GM06990 (cell line): ENCODE data around the gene SIRT3.
A peak's percentile ranks its signal among the peaks of the same experiment; 100 is the strongest.

Experiments used
- DNase-seq: peaks from one replicate; pipeline ENCODE4 v3.0.0-alpha.2; 2011; ENCODE audit not compliant: insufficient read length; ENCODE audit errors: extremely low read depth
- H3K27me3 ChIP-seq: replicated peaks from 2 replicates; pipeline ENCODE4 v1.6.0; 2011; ENCODE audit warnings: low read length; ENCODE audit not compliant: control insufficient read depth, insufficient read depth
- H3K36me3 ChIP-seq: 2 replicates; pipeline ENCODE4 v1.5.1; 2011; ENCODE audit warnings: low read length; ENCODE audit not compliant: control insufficient read depth, insufficient read depth
- H3K4me3 ChIP-seq: replicated peaks from 2 replicates; pipeline ENCODE4 v1.5.1; 2011; ENCODE audit warnings: low read depth, mild to moderate bottlenecking, control low read depth, low read length
- TF ChIP-seq, protein P1 (sequence below): IDR thresholded peaks from 2 replicates; pipeline ENCODE4 v1.5.1; 2011; ENCODE audit warnings: low read length, control low read depth, mild to moderate bottlenecking, inconsistent platforms; ENCODE audit not compliant: insufficient read depth, poor library complexity, severe bottlenecking

SIRT3 gene

DNA sequence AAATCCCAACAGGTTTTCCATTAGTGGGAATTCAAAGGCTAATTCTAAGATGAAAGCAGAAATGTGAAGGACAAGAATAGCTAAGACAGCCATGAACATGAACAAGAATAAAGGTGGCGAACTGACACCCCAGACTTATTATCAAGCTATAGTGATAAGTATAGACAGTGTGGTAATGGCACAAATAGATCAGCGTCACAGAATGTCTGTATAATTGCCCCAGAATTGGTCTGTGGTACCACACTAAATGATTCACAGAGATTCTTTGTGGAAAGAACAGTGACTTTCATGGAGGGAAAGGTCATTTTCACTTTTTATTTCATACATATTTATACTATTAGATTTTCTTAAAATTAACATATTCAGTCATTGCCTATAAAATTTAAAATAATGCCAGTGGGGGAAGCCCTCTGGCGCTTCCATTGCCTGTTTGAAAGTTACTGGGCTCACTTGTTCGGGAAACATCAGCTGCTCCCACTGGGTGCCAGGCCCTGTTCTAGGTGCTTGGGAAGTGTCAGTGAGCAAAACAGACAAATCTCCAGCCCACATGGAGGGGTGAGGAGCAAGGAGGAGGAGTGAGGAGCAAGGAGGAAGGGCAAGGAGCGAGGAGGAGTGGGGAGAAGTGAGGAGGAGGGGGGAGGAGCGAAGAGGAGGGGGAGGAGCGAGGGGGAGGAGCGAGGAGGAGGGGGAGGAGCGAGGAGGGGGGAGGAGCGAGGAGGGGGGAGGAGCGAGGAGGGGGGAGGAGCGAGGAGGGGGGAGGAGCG lies 30.7 kb upstream of the SIRT3 start:
- DNase-seq: no peak
- Histone ChIP-seq H3K36me3 (no peaks in the 10 kb centered on the region), H3K27me3 (no peaks in the 10 kb centered on the region), H3K4me3 (no peak overlapping the region)
- TF ChIP-seq, protein P1, sequence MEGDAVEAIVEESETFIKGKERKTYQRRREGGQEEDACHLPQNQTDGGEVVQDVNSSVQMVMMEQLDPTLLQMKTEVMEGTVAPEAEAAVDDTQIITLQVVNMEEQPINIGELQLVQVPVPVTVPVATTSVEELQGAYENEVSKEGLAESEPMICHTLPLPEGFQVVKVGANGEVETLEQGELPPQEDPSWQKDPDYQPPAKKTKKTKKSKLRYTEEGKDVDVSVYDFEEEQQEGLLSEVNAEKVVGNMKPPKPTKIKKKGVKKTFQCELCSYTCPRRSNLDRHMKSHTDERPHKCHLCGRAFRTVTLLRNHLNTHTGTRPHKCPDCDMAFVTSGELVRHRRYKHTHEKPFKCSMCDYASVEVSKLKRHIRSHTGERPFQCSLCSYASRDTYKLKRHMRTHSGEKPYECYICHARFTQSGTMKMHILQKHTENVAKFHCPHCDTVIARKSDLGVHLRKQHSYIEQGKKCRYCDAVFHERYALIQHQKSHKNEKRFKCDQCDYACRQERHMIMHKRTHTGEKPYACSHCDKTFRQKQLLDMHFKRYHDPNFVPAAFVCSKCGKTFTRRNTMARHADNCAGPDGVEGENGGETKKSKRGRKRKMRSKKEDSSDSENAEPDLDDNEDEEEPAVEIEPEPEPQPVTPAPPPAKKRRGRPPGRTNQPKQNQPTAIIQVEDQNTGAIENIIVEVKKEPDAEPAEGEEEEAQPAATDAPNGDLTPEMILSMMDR: no peak

DNA sequence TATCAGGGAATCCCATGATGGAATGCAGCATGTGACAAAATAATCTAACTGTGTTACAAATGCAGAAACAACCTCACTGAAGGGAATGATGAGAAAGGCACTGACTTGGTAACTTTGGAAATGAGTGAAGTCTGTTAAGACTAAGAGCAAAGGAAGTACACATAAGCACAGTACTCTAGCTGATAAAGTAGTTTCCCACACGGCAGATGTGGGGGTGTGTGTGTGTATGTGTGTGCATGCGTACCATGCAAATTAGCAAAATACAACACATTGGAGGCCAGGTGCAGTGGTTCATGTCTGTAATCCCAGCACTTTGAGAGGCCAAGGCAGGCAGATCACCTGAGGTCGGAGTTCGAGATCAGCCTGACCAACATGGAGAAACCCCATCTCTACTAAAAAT lies 25.5 kb upstream of the SIRT3 start:
- no peak overlapping the region for H3K4me3 ChIP-seq
- TF ChIP-seq, protein P1: no peak
- no peaks in the 10 kb centered on the region for H3K27me3 ChIP-seq
- no peak for DNase-seq
- H3K36me3 ChIP-seq: no peaks in the 10 kb centered on the region

DNA sequence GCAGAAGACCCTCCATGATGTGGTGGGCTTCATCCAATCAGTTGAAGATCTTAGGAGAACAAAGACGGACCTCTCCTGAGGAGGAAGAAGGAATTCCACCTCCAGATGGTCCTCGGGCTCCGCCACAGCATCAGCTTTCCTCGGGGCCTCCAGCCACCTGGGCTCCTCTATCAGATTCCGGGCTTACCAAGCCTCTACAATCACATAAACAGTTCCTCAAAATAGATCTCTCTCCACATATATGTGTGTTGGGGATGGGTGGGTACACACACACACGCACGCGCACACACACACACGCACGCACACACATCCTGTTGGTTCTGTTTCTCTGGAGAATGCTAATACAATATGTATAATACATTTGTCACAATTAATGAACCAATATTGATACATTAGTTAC lies 23.3 kb upstream of the SIRT3 start:
- Histone ChIP-seq H3K27me3 (no peaks in the 10 kb centered on the region), H3K4me3 (no peak overlapping the region), H3K36me3 (no peaks in the 10 kb centered on the region)
- no peak for DNase-seq
- TF ChIP-seq, protein P1: no peak

DNA sequence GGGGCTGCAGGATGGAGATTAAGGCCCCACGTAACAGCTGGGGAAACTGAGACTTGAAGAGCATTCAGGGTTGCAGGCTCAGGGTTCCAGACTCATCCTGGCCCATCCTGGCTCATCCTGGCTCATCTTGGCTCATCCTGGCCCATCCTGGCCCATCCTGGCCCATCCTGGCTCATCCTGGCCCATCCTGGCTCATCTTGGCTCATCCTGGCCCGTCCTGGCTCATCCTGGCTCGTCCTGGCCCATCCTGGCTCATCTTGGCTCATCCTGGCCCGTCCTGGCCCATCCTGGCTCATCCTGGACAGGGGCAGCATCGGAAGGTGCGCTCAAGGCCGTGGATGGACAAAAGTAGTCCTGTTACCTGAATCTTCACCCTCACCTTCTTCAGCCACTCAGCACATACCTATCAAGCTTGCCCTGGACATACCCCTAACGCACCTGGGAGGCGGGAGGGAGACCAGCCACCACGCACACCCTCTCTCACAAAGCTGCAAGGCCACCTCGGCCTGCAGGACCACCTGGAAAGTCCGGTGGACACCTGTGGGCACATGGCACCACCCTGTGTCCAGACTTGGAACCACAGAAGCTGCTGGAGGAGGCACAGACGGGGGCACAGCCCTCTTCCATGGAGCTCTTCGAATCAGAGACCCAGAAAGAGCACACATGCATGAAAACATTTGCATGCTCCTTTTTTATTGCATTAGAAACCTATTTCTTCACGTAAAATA lies 21.8 kb upstream of the SIRT3 start:
- no peak for DNase-seq
- H3K36me3 ChIP-seq: peaks cover 9% of the 10 kb centered on the region
- H3K27me3 ChIP-seq: no peaks in the 10 kb centered on the region
- TF ChIP-seq, protein P1: peak; percentile 43
- H3K4me3 ChIP-seq: no peak overlapping the region

DNA sequence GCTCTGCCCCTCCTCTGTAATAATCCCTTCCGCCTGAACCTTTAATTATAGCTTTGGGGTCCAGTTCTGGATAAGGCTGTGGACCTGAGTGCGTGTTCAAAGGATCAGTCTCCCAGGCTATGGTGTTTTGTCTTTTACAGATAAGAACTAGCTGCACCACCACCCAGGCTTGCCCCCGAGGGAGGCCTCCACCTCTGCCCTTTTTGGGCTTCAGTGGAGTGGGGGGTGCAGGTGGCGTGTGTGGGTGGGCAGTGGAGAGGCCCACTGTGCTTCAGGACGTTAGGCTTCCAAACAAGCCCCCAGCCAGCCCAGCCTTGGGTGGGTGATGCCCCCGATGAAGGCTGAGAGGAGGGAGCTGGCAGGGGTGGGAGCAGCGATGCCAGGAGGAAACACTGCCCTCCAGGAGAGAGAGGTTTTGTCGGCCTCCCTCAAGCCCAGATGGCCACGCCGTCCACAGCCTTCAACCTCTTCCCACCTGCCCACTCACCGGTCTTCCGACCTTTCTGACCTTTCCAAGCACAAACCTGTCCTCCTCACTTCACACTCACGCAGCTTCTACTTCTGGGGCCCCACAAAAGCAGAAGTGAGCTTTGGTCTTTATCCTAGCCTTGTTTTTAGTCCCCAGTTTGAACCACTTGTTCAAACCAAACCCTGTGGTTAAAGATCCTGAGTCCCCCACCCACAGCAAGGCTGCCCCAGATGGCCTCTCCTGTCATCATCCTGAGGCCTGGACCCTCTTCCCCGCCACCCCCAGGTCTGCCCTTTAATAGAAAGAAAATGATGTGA lies 21.0 kb upstream of the SIRT3 start:
- Histone ChIP-seq H3K4me3 (no peak overlapping the region), H3K27me3 (no peaks in the 10 kb centered on the region), H3K36me3 (peaks cover 14% of the 10 kb centered on the region)
- no peak for DNase-seq
- TF ChIP-seq, protein P1: no peak
